ENCODE data around the gene DAPK2.
"Not testable (repeated sequence)": the region's sequence is repeated elsewhere in the genome, so short reads cannot be mapped to it uniquely, and the experiment has no call there.

- not testable (repeated sequence) for TF ChIP-seq CTCF, POLR2A (IDR thresholded peaks at IDR 0.05)
Observed at GRCh38 chr15:63962947-63963721, 83.2 kb downstream of the DAPK2 start.
